Osteoblast (primary cell): ENCODE results near the gene TBC1D5. TPM values are rescaled to one million over a fixed set of nuclear protein-coding genes. Genes with fewer than 3 reads are reported as not detected.
"Not testable (repeated sequence)": the region's sequence is repeated elsewhere in the genome, so short reads cannot be mapped to it uniquely, and the experiment has no call there.

Experiments used
- DNase-seq: peaks from one replicate; pipeline ENCODE4 v3.0.0; 2011; ENCODE audit warnings: low spot score, mixed read lengths; ENCODE audit not compliant: insufficient read length; ENCODE audit errors: missing footprints
- H2AFZ ChIP-seq: 2 replicates; pipeline ENCODE4 v1.6.0; 2011; ENCODE audit warnings: mild to moderate bottlenecking, low read length
- H3K27ac ChIP-seq: 2 replicates; pipeline ENCODE4 v1.5.1; 2011; ENCODE audit warnings: mild to moderate bottlenecking, low read depth, low read length, moderate library complexity
- H3K27me3 ChIP-seq: 2 replicates; pipeline ENCODE4 v1.6.0; 2012; ENCODE audit warnings: mild to moderate bottlenecking, control low read depth, inconsistent platforms, low read length, moderate library complexity; ENCODE audit not compliant: insufficient read depth
- H3K36me3 ChIP-seq: 2 replicates; pipeline ENCODE4 v1.5.1; 2011; ENCODE audit warnings: mild to moderate bottlenecking, low read length, control low read depth, moderate library complexity; ENCODE audit not compliant: insufficient read depth
- H3K4me1 ChIP-seq: 2 replicates; pipeline ENCODE4 v1.5.1; 2011; ENCODE audit warnings: mild to moderate bottlenecking, low read length, control low read depth, moderate library complexity; ENCODE audit not compliant: insufficient read depth
- H3K4me2 ChIP-seq: 2 replicates; pipeline ENCODE4 v1.6.0; 2011; ENCODE audit warnings: mild to moderate bottlenecking, low read length; ENCODE audit not compliant: insufficient read depth
- H3K4me3 ChIP-seq: fragments of 200-600 bp; sonication (generic); 3 replicates; pipeline ENCODE4 v1.5.1; 2012; ENCODE audit warnings: mild to moderate bottlenecking, low read length, inconsistent platforms; ENCODE audit not compliant: insufficient read depth
- H3K79me2 ChIP-seq: 2 replicates; pipeline ENCODE4 v1.6.0; 2012; ENCODE audit warnings: mild to moderate bottlenecking, low read length, control low read depth, inconsistent platforms; ENCODE audit not compliant: insufficient read depth
- H3K9me3 ChIP-seq: 2 replicates; pipeline ENCODE4 v1.5.1; 2011; ENCODE audit warnings: low read depth, low read length, control low read depth
- H4K20me1 ChIP-seq: 2 replicates; pipeline ENCODE4 v1.6.0; 2012; ENCODE audit warnings: mild to moderate bottlenecking, low read length, control low read depth; ENCODE audit not compliant: insufficient read depth
- CTCF ChIP-seq: IDR thresholded peaks from 2 replicates; pipeline ENCODE4 v1.5.1; 2011; ENCODE audit warnings: mild to moderate bottlenecking, low read depth, low read length, moderate library complexity; ENCODE audit errors: extremely low read depth
- total RNA-seq: library from RNA; depleted of rRNA; stranded (reverse); fragments of >200 nt; gene quantifications from 2 replicates; pipeline ENCODE4 v1.2.3, GENCODE V29; 2012

TBC1D5 gene
- total RNA-seq, 1 donor, result 117 TPM

GRCh38 chr3:17733215-17733614 lies 9.2 kb downstream of the TBC1D5 start:
- Histone ChIP-seq H3K79me2 (peaks cover 52% of the 10 kb centered on the region), H3K27ac (no peak overlapping the region), H3K4me2 (no peak overlapping the region), H4K20me1 (no peaks in the 10 kb centered on the region), H3K36me3 (no peaks in the 10 kb centered on the region), H2AFZ (no peak overlapping the region), H3K4me1 (peaks cover 3% of the 10 kb centered on the region), H3K4me3 (no peak overlapping the region), H3K9me3 (peaks cover 5% of the 10 kb centered on the region), H3K27me3 (no peaks in the 10 kb centered on the region)
- TF ChIP-seq CTCF, result no peak
- DNase-seq, result no peak

- Histone ChIP-seq H3K27me3 (no peaks in the 10 kb centered on the region), H4K20me1 (no peaks in the 10 kb centered on the region), H3K36me3 (peaks cover 5% of the 10 kb centered on the region), H3K4me2 (no peak overlapping the region), H2AFZ (no peak overlapping the region), H3K79me2 (peaks cover 30% of the 10 kb centered on the region), H3K27ac (no peak overlapping the region), H3K4me1 (peaks cover 3% of the 10 kb centered on the region), H3K4me3 (no peak overlapping the region), H3K9me3 (peaks cover 5% of the 10 kb centered on the region)
- DNase-seq, result no peak
- TF ChIP-seq CTCF, result no peak
These were observed 12.0 kb downstream of the TBC1D5 start for GRCh38 chr3:17730318-17730967.

GRCh38 chr3:17726313-17726712 lies 16.1 kb downstream of the TBC1D5 start:
- no peak for TF ChIP-seq CTCF

GRCh38 chr3:17725844-17726243 lies 16.6 kb downstream of the TBC1D5 start:
- H3K4me3 ChIP-seq, H3K79me2 ChIP-seq, H3K27ac ChIP-seq, DNase-seq, H3K27me3 ChIP-seq, H3K9me3 ChIP-seq, H4K20me1 ChIP-seq, H3K4me1 ChIP-seq, H2AFZ ChIP-seq, H3K36me3 ChIP-seq, H3K4me2 ChIP-seq: not testable (repeated sequence)

More at GRCh38 chr3:17726313-17726712, 16.1 kb downstream of the TBC1D5 start:
- Histone ChIP-seq H3K27ac (no peak overlapping the region), H3K4me2 (no peak overlapping the region), H3K9me3 (peaks cover 5% of the 10 kb centered on the region), H4K20me1 (no peaks in the 10 kb centered on the region), H3K36me3 (peaks cover 5% of the 10 kb centered on the region), H3K4me1 (peaks cover 3% of the 10 kb centered on the region), H3K79me2 (peaks cover 7% of the 10 kb centered on the region), H3K4me3 (no peak overlapping the region), H3K27me3 (no peaks in the 10 kb centered on the region), H2AFZ (no peak overlapping the region)
- no peak for DNase-seq
